WI38 (cell line): ENCODE measurements around the gene TOGARAM2.
"Not testable (repeated sequence)": the region's sequence is repeated elsewhere in the genome, so short reads cannot be mapped to it uniquely, and the experiment has no call there.

ENCODE experiments used
- H3K4me3 ChIP-seq: 2 replicates; pipeline ENCODE4 v1.5.1; 2011; ENCODE audit warnings: low read depth, mild to moderate bottlenecking, control low read depth, low read length
- CTCF ChIP-seq: IDR thresholded peaks from 2 replicates; pipeline ENCODE4 v1.5.1; 2012; ENCODE audit warnings: low read depth, mild to moderate bottlenecking, control low read depth, low read length

TOGARAM2 gene

GRCh38 chr2:28977176-28977875 is 3.8 kb upstream of the TOGARAM2 start:
- no peak for TF ChIP-seq CTCF
- no peak overlapping the region for H3K4me3 ChIP-seq

GRCh38 chr2:28978001-28978400 is 3.1 kb upstream of the TOGARAM2 start:
- not testable (repeated sequence) for H3K4me3 ChIP-seq

- no peak for TF ChIP-seq CTCF
- no peak overlapping the region for H3K4me3 ChIP-seq
These were observed 2.5 kb upstream of the TOGARAM2 start for GRCh38 chr2:28978606-28979005.

GRCh38 chr2:28979041-28979440 is 2.1 kb upstream of the TOGARAM2 start:
- no peak overlapping the region for H3K4me3 ChIP-seq
- TF ChIP-seq CTCF = no peak

- H3K4me3 ChIP-seq = no peak overlapping the region
- TF ChIP-seq CTCF = no peak
These were observed 1.3 kb upstream of the TOGARAM2 start for GRCh38 chr2:28979576-28980366.

GRCh38 chr2:28980368-28981015 is 606 bp upstream of the TOGARAM2 start:
- no peak overlapping the region for H3K4me3 ChIP-seq
- TF ChIP-seq CTCF = no peak

GRCh38 chr2:28981620-28982376 is 700 bp downstream of the TOGARAM2 start:
- no peak for TF ChIP-seq CTCF
- H3K4me3 ChIP-seq = no peak overlapping the region
